Camera-type eye (tissue), 1 donor: ENCODE data around the gene KLF2. TPM values are rescaled to one million over a fixed set of nuclear protein-coding genes. Genes with fewer than 3 reads are reported as not detected.

Source experiments
- total RNA-seq: library from RNA; depleted of rRNA; stranded (reverse); fragments of >200 nt; gene quantifications from one replicate; pipeline ENCODE4 v1.2.3, GENCODE V29; 2014

Gene KLF2
- 22.8 TPM for total RNA-seq

DNA sequence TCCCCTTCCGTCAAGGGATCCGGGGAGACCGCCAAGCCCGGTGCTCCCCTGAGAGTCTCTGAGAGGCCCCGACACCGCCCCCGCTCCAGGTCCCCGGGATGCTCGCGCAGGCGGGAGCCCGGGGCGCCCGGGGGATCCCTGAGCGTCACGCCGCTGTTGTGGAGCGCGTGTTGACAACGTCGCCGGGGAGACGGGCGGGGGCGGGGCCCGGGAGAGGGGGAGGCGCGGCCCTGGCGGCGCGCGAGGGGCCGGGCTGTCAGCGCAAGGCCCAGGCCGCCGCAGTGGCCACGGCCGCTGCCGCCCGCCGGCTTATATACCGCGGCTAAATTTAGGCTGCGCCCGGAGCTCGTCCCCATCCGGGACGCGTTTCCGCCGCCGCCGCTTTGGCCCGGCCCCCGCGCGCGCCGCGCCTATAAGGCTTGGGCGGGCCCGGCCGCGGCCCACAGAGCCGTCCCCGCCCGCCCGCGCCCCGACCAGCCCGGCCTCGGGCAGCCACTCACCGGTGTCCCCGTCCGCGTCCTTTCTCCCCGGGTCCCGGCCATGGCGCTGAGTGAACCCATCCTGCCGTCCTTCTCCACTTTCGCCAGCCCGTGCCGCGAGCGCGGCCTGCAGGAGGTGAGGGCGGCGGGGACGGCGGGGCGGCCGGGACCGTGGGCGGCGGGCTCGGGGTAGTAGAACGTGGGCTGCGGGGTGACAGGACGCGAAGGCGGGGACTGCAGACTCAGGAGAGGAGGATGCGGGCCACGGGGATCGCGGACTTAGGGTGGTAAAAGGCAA is at the start of gene KLF2:
KLF2 (plus strand) TSS at position 443 of the 777 bp plus-strand sequence; CDS start at position 541, 98 bp downstream.

Other genes starting within 250 kb of the KLF2 start
- gene TPM4, start 248.3 kb upstream of the KLF2 start, total RNA-seq = 246 TPM
- 41.6 TPM for gene RAB8A, start 212.9 kb upstream of the KLF2 start, total RNA-seq
- gene HSH2D, start 181.1 kb upstream of the KLF2 start, total RNA-seq = 0.27 TPM
- not detected for gene CIB3, start 151.3 kb upstream of the KLF2 start, total RNA-seq
- gene FAM32A, start 139.4 kb upstream of the KLF2 start, total RNA-seq = 107 TPM
- 53.2 TPM for gene AP1M1, start 126.9 kb upstream of the KLF2 start, total RNA-seq
- 49.3 TPM for gene EPS15L1, start 147.1 kb downstream of the KLF2 start, total RNA-seq
- gene CALR3, start 171.3 kb downstream of the KLF2 start, total RNA-seq = not detected
- 12.7 TPM for gene C19orf44, start 171.6 kb downstream of the KLF2 start, total RNA-seq
- 18.8 TPM for gene CHERP, start 217.6 kb downstream of the KLF2 start, total RNA-seq
- gene SLC35E1, start 247.6 kb downstream of the KLF2 start, total RNA-seq = 27.1 TPM